GM13977 (cell line): ENCODE data around the gene PSMG4.

Experiments used
- DNase-seq: peaks from one replicate; pipeline ENCODE4 v3.0.0; 2012; ENCODE audit warnings: low spot score
- in situ Hi-C: fragments of 300-500 bp; cut with MboI; formaldehyde crosslinking; loops from one replicate; pipeline ENCODE4 v1.12.0; 2022; ENCODE audit warnings: low sequenced_read_pairs, low pct_unique_long_range_greater_than_20kb, mixed read lengths, inconsistent platforms; ENCODE audit not compliant: unreplicated experiment
- TF ChIP-seq, protein P1 (sequence below): IDR thresholded peaks from 2 replicates; pipeline ENCODE4 v1.5.1; 2012; ENCODE audit warnings: mild to moderate bottlenecking, control low read depth; ENCODE audit not compliant: insufficient read depth; ENCODE audit errors: extremely low read depth, missing control alignments

The PSMG4 gene

DNA sequence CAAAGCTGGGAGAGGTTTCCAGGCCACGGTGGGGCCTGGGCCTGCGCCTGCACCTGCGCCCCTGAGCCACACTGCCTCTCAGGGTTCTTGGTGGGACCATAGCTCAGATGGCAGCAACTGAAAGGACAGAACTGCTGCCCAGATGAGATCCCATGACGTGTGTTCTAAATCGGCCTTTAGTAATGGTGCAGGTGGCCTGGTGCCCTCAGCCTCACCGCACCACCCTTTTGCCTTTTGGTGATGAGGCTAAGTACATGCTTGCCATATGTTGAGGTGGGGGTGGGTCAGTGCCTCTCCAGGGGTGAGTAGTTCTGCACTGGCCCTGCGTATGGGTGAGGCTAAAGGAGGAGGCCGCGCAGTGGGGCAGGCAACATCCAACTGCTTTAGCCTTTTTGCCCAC lies 7.4 kb downstream of the PSMG4 start:
- TF ChIP-seq, protein P1, sequence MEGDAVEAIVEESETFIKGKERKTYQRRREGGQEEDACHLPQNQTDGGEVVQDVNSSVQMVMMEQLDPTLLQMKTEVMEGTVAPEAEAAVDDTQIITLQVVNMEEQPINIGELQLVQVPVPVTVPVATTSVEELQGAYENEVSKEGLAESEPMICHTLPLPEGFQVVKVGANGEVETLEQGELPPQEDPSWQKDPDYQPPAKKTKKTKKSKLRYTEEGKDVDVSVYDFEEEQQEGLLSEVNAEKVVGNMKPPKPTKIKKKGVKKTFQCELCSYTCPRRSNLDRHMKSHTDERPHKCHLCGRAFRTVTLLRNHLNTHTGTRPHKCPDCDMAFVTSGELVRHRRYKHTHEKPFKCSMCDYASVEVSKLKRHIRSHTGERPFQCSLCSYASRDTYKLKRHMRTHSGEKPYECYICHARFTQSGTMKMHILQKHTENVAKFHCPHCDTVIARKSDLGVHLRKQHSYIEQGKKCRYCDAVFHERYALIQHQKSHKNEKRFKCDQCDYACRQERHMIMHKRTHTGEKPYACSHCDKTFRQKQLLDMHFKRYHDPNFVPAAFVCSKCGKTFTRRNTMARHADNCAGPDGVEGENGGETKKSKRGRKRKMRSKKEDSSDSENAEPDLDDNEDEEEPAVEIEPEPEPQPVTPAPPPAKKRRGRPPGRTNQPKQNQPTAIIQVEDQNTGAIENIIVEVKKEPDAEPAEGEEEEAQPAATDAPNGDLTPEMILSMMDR: no peak
- in situ Hi-C loops: no loop called here
- DNase-seq: no peak

DNA sequence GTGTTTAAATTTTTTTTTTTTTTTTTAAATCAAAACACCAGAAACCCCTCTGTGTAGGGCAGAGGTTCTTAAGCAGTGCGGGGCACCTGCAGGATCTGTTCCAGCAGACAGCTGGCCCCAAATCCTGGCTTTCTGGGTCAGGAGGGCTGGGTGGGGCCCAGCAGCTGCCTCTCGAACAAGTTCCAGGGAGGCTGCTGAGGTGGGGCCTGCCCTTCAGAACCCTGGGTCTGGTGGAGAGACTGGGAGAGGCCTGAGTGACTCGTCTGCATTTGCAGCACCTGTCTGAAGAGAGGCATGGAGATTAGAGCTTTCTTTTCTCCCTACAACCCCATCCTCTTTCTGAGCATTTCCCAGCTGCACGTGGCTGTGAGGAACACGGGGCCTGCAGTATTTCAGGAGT lies 8.4 kb downstream of the PSMG4 start:
- TF ChIP-seq, protein P1: no peak
- no peak for DNase-seq
- in situ Hi-C loops: no loop called here

DNA sequence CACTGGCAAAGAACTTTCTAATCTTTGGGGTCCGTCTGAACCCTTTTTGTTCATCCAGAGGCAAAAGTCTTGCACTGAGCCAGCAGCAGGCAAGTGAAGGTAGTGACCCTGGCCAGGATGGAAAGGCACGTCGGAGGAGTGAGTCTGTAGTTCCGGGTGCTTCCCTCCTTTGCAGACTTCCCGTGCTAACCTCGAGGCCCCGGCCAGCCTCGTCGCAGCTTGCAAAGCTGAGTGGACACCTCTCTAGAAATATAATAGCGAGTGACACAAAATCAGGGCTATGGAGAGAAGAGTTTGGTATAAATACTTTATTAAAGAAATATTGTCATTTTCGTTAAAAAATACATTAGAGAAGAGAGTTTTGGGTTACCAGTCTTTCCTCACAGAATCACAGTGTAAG lies 9.9 kb downstream of the PSMG4 start:
- in situ Hi-C loops: no loop called here
- no peak for DNase-seq
- TF ChIP-seq, protein P1: no peak

DNA sequence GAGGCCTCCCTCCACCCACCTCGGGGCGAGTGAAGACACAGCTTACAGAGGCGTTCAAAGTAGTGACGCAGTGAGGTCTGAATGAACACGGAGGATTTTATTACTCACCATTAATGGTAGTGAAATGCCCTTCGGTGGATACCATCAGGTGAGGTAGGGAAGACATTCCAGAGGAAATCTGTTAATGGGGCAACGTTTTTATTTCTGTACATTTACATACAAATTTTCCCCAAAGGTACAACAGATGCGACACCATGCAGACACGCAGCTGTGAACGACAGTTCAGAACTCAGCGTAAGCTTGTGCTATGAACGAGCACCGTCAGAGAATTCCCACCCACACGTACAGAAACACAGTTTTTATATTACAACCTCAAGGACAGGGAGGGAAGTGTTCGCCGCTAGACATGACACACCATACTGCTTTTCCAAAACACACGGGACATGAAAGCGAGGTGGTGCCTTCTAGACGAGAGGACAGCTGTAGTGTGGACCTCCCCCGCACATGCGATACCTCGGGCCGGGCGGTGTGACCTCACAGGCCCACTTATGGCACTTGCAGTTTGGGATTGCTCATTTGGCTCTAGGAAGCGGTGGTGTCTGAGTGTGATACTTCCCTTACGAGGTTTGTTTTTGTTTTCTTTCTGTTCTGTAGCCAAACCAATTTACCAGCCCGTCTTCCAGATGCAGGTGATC lies 10.7 kb downstream of the PSMG4 start:
- DNase-seq: no peak
- TF ChIP-seq, protein P1: no peak
- in situ Hi-C loops: no loop called here

DNA sequence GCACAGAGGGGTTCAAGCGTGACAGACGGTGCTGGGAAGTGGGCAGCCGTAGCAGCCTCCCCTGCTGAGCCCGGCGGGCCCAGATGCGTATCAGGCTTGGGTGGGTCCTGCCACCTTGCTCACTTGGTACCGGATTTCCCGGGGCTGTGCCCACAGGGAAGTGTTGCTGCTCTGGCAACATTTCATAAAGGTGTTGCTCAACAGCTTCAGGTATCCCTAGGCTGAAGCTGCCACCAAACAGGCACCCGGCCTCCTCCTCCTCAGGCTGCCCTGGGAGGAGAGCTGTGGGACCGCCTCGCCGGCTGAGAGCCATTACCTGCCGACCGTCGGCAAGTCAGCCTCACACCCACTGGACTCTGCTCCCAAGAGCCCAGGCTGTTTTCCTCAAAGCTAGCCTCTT lies 11.5 kb downstream of the PSMG4 start:
- in situ Hi-C loops: loop anchor here (10.0 kb wide), 1 partner anchor 465 kb away; no protein-coding TSS in a partner anchor
- TF ChIP-seq, protein P1: no peak
- DNase-seq: no peak

DNA sequence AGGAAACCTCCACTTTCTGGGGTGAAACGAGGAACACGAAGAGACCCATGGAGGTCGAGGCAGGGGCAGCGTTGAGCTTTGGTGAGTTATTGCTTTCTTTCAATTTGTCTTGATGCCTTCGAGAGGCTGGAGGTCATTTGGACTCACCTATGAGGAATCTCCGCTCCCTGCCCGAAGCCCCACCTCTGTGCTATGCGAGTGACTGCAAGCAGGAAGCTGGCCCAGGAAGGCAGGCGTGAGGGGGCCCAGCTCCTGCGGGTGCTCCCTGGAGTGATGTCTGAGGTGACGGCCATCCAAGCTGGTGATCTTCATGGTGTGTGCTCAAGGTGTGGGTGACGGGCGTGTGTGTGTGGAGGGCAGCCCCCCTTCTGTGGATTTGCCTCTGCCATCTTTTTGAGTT lies 13.0 kb downstream of the PSMG4 start:
- DNase-seq: no peak
- TF ChIP-seq, protein P1: no peak
- in situ Hi-C loops: loop anchor here (10.0 kb wide), 1 partner anchor 463 kb away; no protein-coding TSS in a partner anchor
